ENCODE measurements around the gene SMC1A.

Gene SMC1A

GRCh38 chrX:53441531-53442321, 19.3 kb upstream of the SMC1A start:
- TF ChIP-seq REST (IDR thresholded peaks at IDR 0.05; ENCODE audit: insufficient read depth in 1 of 2, low read depth in 2 of 2, low read length in 2 of 2) (no peak), POLR2AphosphoS5 (IDR thresholded peaks at IDR 0.05; ENCODE audit: low read depth, low read length) (no peak), TAF1 (IDR thresholded peaks at IDR 0.05; ENCODE audit: borderline replicate concordance, insufficient read depth, low read length) (no peak), SIN3A (IDR thresholded peaks at IDR 0.05; ENCODE audit: borderline replicate concordance, insufficient read depth, low read length) (no peak), FOXP2 (optimal IDR thresholded peaks at IDR 0.05; ENCODE audit: borderline replicate concordance, extremely low read depth, extremely low read length, insufficient read depth) (no peak)

DNA sequence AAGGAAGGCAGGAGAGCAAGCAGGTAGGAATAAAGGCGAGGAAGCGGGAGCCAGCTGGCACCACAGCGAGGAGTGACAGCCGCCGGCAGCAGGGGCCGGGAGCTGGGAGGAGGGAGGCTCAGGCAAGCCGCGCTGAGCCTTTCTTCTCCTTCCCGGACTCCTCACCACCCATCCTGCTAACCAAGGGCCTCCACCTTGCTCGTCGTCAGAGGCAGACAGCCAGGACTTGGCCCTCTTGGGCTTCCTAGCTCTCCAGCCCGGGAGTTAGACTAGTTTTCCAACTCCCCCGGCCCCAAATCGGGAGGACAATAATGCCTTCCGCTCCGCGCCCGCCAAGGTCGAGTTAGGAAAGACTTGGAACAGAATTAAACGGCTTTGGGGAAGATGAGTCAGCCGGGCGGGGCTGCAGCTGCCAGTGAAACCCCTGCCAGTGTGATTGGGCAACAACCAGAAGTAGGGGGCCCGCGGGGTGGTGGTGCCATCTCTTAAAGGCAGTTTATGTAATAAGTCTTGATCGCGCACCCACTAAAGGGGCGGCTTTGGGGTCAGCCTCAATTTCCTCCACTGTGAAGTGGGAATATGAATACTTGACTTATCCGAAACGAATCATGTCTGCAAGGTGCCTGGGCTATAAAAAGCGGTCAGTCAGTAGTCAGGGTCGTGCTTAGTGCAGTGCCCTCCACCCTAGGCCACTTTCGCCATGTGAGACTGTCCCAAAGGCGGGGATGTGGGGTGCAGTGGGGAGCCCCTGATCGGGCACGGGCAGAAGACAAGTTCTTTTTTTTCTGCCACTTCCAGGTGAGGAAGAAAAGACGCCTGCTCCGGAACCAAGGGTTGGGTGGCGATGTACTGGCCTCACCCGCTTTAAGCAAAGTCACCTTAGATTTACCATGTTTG, 18.4 kb upstream of the SMC1A start:
- TF ChIP-seq TAF1 (IDR thresholded peaks at IDR 0.05; ENCODE audit: borderline replicate concordance, insufficient read depth, low read length) (no peak), FOXP2 (optimal IDR thresholded peaks at IDR 0.05; ENCODE audit: borderline replicate concordance, extremely low read depth, extremely low read length, insufficient read depth) (no peak), SIN3A (IDR thresholded peaks at IDR 0.05; ENCODE audit: borderline replicate concordance, insufficient read depth, low read length) (no peak), REST (IDR thresholded peaks at IDR 0.05; ENCODE audit: insufficient read depth in 1 of 2, low read depth in 2 of 2, low read length in 2 of 2) (no peak), POLR2AphosphoS5 (IDR thresholded peaks at IDR 0.05; ENCODE audit: low read depth, low read length) (no peak)

DNA sequence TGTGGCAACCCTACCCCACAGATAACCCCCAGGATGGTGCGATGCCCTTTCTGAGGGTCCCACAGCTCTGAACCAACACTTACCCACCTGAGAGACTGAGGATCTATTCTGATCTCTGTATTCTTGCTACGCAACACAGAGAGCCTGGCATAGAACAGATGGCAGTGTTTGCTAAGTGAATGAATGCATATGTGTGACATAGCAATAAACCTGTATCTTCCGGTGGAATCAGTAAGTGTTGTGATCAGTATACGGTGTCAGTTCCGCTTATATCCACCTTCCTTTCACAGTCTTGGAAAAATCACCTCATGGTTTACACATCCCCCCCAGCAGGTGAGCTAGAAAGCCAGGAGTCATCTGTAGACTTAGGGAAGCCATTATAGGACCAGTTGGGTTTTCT, 17.6 kb upstream of the SMC1A start:
- TF ChIP-seq REST (IDR thresholded peaks at IDR 0.05; ENCODE audit: insufficient read depth in 1 of 2, low read depth in 2 of 2, low read length in 2 of 2) (no peak), TAF1 (IDR thresholded peaks at IDR 0.05; ENCODE audit: borderline replicate concordance, insufficient read depth, low read length) (no peak), POLR2AphosphoS5 (IDR thresholded peaks at IDR 0.05; ENCODE audit: low read depth, low read length) (no peak), FOXP2 (optimal IDR thresholded peaks at IDR 0.05; ENCODE audit: borderline replicate concordance, extremely low read depth, extremely low read length, insufficient read depth) (no peak), SIN3A (IDR thresholded peaks at IDR 0.05; ENCODE audit: borderline replicate concordance, insufficient read depth, low read length) (no peak)

- TF ChIP-seq POLR2AphosphoS5 (IDR thresholded peaks at IDR 0.05; ENCODE audit: low read depth, low read length): no peak
- TF ChIP-seq TAF1 (IDR thresholded peaks at IDR 0.05; ENCODE audit: borderline replicate concordance, insufficient read depth, low read length): no peak
- no peak for TF ChIP-seq SIN3A (IDR thresholded peaks at IDR 0.05; ENCODE audit: borderline replicate concordance, insufficient read depth, low read length)
- TF ChIP-seq REST (IDR thresholded peaks at IDR 0.05; ENCODE audit: insufficient read depth in 1 of 2, low read depth in 2 of 2, low read length in 2 of 2): no peak
- no peak for TF ChIP-seq FOXP2 (optimal IDR thresholded peaks at IDR 0.05; ENCODE audit: borderline replicate concordance, extremely low read depth, extremely low read length, insufficient read depth)
Observed at GRCh38 chrX:53438832-53439230, 16.4 kb upstream of the SMC1A start.

All from PFSK-1 (cell line).